OCI-LY7 (cell line): ENCODE measurements around the gene MSANTD2. TPM values are rescaled to one million over a fixed set of nuclear protein-coding genes. Genes with fewer than 3 reads are reported as not detected.

Experiments
- BruUV-seq: library from RNA; stranded (reverse); fragments of 400-500 nt; replicated peaks from 2 replicates; lab custom pipeline; 2021; lab: Mats Ljungman, UMichigan
- CTCF ChIA-PET: fragments of 300-600 bp; sonication (Branson Sonifier 250); formaldehyde crosslinking; loops from one replicate; lab custom pipeline; 2022; ENCODE audit warnings: antibody characterized with exemption; ENCODE audit not compliant: unreplicated experiment; lab: Charles Lee
- POLR2A ChIA-PET: fragments of 300-600 bp; sonication (Branson Sonifier 250); formaldehyde crosslinking; loops from one replicate; lab custom pipeline; 2022; ENCODE audit warnings: antibody characterized with exemption; lab: Charles Lee
- DNase-seq: peaks from one replicate; pipeline ENCODE4 v3.0.0-alpha.2; 2015; ENCODE audit warnings: low spot score
- H2AFZ ChIP-seq: fragments of 200-600 bp; sonication (generic), shearing (Covaris generic); 2 replicates; pipeline ENCODE4 v1.6.1; 2014; ENCODE audit warnings: mild to moderate bottlenecking, antibody characterized with exemption, low read length, moderate library complexity
- H3K27ac ChIP-seq: fragments of 200-600 bp; sonication (generic); 2 replicates; pipeline ENCODE4 v1.5.1; 2014; ENCODE audit warnings: mixed run types, low read depth, mild to moderate bottlenecking, moderate library complexity, low read length, inconsistent platforms; ENCODE audit not compliant: poor library complexity, severe bottlenecking
- H3K36me3 ChIP-seq: fragments of 200-600 bp; sonication (generic); 2 replicates; pipeline ENCODE4 v1.6.1; 2014; ENCODE audit warnings: mild to moderate bottlenecking, antibody characterized with exemption, low read length, moderate library complexity, mixed read lengths; ENCODE audit not compliant: insufficient read depth
- H3K4me1 ChIP-seq: fragments of 200-600 bp; sonication (generic); 2 replicates; pipeline ENCODE4 v1.5.1; 2014; ENCODE audit warnings: mild to moderate bottlenecking, low read length; ENCODE audit not compliant: insufficient read depth, poor library complexity, severe bottlenecking
- H3K4me2 ChIP-seq: fragments of 200-600 bp; sonication (generic); 2 replicates; pipeline ENCODE4 v1.6.1; 2014; ENCODE audit warnings: mild to moderate bottlenecking, low read length
- H3K4me3 ChIP-seq: fragments of 200-600 bp; sonication (generic); 2 replicates; pipeline ENCODE4 v1.5.1; 2014; ENCODE audit warnings: mild to moderate bottlenecking, low read depth, low read length; ENCODE audit not compliant: poor library complexity, severe bottlenecking
- H3K79me2 ChIP-seq: fragments of 200-600 bp; sonication (generic); 2 replicates; pipeline ENCODE4 v1.6.1; 2016; ENCODE audit warnings: low read depth, mild to moderate bottlenecking, low read length, moderate library complexity, mixed read lengths; ENCODE audit not compliant: insufficient read depth
- H3K9me2 ChIP-seq: fragments of 200-600 bp; sonication (generic); 2 replicates; pipeline ENCODE4 v1.6.1; 2016; ENCODE audit warnings: mild to moderate bottlenecking, low read length, mixed read lengths; ENCODE audit not compliant: insufficient read depth
- H3K9me3 ChIP-seq: fragments of 200-600 bp; sonication (generic); 2 replicates; pipeline ENCODE4 v1.6.1; 2014; ENCODE audit warnings: mild to moderate bottlenecking, mixed run types, low read length, mixed read lengths
- H4K20me1 ChIP-seq: fragments of 200-600 bp; sonication (generic); 2 replicates; pipeline ENCODE4 v1.6.1; 2014; ENCODE audit warnings: mild to moderate bottlenecking, antibody characterized with exemption, low read length, moderate library complexity, mixed read lengths; ENCODE audit not compliant: insufficient read depth
- EZH2phosphoT487 ChIP-seq: fragments of 200-600 bp; sonication (generic); IDR thresholded peaks from 2 replicates; pipeline ENCODE4 v1.6.1; 2018; ENCODE audit warnings: low read depth, borderline replicate concordance, mild to moderate bottlenecking, mixed run types, antibody characterized with exemption, low read length, moderate library complexity, mixed read lengths
- intact Hi-C: fragments of 100-400 bp; cut with micrococcal nuclease; formaldehyde crosslinking; loops from one replicate; pipeline ENCODE4 v1.10.0; 2022; ENCODE audit not compliant: unreplicated experiment
- total RNA-seq, 2 experiments: library from RNA; depleted of rRNA in 1 of 2; stranded (reverse); fragments of >200 nt in 1 of 2; shearing (Covaris generic) in 1 of 2; gene quantifications; 2 replicates each; pipeline ENCODE4 v1.2.3, GENCODE V29; 2014 to 2022
- TF ChIP-seq, protein P1 (sequence below): fragments of 200-600 bp; sonication (generic); conservative IDR thresholded peaks from 2 replicates; pipeline ENCODE4 v1.5.1; 2014; ENCODE audit warnings: mild to moderate bottlenecking, antibody characterized with exemption, low read length, moderate library complexity, mixed read lengths

MSANTD2 gene
- total RNA-seq, 2 experiments from 2014 or later = 22.1 to 23.4 TPM

DNA sequence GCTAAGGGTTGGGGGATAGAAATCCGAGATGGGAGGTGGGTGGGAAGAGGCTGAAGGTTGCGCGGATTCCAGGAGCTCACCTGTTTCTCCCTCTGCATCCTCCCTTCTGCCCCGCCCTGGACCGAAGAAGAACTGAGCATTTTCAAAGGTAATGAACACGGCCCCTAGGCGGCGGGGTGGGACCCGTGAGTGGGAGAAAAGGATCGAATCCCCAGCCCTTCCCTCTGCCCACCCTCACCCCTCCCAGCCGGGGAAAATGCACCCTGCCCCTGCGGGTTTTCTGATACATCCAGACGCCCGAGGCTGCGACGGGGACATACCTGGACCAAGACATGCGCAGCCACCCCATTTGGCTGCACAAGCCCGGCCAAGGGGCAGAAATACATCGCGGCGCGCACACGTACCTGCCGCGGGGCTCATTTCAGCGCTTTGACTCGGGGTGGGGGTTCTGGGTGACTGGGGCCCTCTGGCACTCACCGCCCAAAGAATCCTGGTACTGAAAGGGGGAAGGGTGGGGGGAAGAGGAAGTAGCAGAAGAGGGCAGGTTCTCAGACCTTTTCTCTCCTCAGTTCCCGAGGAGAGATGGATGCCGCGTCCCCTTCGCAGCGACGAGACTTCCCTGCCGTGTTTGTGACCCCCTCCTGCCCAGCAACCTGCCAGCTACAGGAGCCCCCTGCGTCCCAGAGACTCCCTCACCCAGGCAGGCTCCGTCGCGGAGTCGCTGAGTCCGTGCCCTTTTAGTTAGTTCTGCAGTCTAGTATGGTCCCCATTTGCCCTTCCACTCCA, 54.2 kb downstream of the MSANTD2 start:
- Histone ChIP-seq H3K36me3 (no peaks in the 10 kb centered on the region), H4K20me1 (no peaks in the 10 kb centered on the region; the same call in 1 of the 2 replicates), H3K4me1 (peaks cover 24% of the 10 kb centered on the region), H2AFZ (peak overlapping the region; percentile 75), H3K4me2 (peak overlapping the region; percentile 74), H3K4me3 (peak overlapping the region; percentile 70), H3K9me3 (no peaks in the 10 kb centered on the region), H3K27ac (peak overlapping the region; percentile 61), H3K79me2 (no peaks in the 10 kb centered on the region), H3K9me2 (no peaks in the 10 kb centered on the region)
- TF ChIP-seq, protein P1, sequence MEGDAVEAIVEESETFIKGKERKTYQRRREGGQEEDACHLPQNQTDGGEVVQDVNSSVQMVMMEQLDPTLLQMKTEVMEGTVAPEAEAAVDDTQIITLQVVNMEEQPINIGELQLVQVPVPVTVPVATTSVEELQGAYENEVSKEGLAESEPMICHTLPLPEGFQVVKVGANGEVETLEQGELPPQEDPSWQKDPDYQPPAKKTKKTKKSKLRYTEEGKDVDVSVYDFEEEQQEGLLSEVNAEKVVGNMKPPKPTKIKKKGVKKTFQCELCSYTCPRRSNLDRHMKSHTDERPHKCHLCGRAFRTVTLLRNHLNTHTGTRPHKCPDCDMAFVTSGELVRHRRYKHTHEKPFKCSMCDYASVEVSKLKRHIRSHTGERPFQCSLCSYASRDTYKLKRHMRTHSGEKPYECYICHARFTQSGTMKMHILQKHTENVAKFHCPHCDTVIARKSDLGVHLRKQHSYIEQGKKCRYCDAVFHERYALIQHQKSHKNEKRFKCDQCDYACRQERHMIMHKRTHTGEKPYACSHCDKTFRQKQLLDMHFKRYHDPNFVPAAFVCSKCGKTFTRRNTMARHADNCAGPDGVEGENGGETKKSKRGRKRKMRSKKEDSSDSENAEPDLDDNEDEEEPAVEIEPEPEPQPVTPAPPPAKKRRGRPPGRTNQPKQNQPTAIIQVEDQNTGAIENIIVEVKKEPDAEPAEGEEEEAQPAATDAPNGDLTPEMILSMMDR = peak; percentile 64; the same call in 1 of the 2 replicates
- TF ChIP-seq EZH2phosphoT487 = no peak
- DNase-seq = peak; percentile 56
- intact Hi-C loops = loop anchor here (1.0 to 5.0 kb wide), 4 partner anchors 17 to 91 kb away; no protein-coding TSS in a partner anchor
- ChIA-PET POLR2A (interaction anchor here (0.6 to 2.7 kb wide), 9 partner anchors 18 to 822 kb away, joined by 3 to 9 read pairs (median 4); partner anchors contain the start of genes SIAE and SPA17), CTCF (interaction anchor here (0.6 to 1.3 kb wide), 6 partner anchors 17 to 210 kb away, joined by 3 to 5 read pairs (median 4); no protein-coding TSS in a partner anchor)
- no TSS peak for BruUV-seq

DNA sequence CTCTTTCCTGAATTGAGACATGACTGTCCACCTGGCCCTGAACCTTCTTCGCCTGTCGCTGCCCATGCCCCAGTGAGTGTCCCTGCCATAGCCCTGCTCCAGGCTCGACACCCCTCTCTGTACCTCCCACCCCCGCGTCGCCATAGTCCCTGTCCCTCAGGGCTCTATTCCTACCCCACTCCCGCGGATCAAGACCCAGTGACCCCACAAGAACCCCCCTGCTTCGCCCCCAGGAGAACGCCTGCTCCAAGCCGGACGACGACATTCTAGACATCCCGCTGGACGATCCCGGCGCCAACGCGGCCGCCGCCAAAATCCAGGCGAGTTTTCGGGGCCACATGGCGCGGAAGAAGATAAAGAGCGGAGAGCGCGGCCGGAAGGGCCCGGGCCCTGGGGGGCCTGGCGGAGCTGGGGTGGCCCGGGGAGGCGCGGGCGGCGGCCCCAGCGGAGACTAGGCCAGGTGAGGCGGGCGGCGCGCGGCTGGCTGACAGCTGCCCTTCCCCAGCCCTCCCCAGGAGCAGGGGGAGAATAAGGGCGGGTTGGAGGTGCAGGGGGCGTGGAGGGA, 54.9 kb downstream of the MSANTD2 start:
- no peak for DNase-seq
- no TSS peak for BruUV-seq
- Histone ChIP-seq H3K4me3 (peak overlapping the region; percentile 70), H3K79me2 (no peaks in the 10 kb centered on the region), H3K9me2 (no peaks in the 10 kb centered on the region), H4K20me1 (no peaks in the 10 kb centered on the region; the same call in 1 of the 2 replicates), H2AFZ (no peak overlapping the region), H3K36me3 (no peaks in the 10 kb centered on the region), H3K9me3 (no peaks in the 10 kb centered on the region), H3K4me1 (peaks cover 30% of the 10 kb centered on the region), H3K4me2 (peak overlapping the region; percentile 74), H3K27ac (no peak overlapping the region)
- intact Hi-C loops = loop anchor here (5.0 kb wide), 1 partner anchor 92 kb away; no protein-coding TSS in a partner anchor
- ChIA-PET CTCF (no interaction called here), POLR2A (interaction anchor here (0.6 to 2.7 kb wide), 3 partner anchors 27 to 130 kb away, joined by 3 to 9 read pairs (median 4); partner anchors contain the start of genes SIAE and SPA17)
- TF ChIP-seq EZH2phosphoT487 = no peak
- TF ChIP-seq, protein P1 = no peak
